DMS 273 (cell line): ENCODE results near the gene GRIN2A.

Experiments
- DNase-seq: peaks from one replicate; lab custom pipeline; 2025; ENCODE audit not compliant: unreplicated experiment; lab: John Stamatoyannopoulos, UW

GRIN2A gene

DNA sequence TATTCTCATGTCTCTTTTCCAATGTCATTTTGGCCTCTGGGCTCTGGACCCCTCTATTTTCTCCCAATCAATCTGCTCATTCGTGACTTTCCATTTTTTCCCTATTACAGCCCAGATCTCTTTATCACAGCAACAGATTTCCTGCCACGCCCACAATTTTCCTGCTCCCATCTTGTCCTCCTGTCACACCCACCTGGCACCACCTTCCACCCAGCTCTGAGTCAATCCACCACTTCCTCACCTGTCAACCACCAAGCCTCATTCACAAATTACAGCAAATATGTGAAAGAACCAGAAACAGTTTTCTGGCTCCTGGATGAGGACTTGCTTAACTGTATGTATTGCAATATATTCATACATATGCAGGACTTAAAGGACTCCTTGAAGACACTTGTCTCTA, 311.3 kb downstream of the GRIN2A start:
- DNase-seq: no peak

DNA sequence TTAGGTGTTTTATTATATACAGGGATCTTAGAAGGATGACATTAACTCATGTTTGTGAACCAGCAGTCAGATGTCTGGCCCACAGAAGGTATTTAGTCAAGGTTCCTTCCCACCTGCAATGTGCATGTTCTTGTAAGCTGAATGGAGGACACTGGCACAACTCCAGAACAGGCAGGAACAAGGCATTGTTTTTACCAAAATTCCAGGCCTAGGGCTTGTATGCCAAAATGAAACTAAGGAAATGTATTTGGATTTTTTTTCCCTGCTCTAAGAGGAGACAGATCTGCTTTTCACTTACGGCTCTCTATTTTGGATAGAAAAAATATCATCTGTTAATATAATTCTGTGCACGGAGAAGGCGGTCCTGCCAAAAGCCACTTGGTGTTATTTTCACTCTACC, 312.5 kb downstream of the GRIN2A start:
- DNase-seq: no peak

DNA sequence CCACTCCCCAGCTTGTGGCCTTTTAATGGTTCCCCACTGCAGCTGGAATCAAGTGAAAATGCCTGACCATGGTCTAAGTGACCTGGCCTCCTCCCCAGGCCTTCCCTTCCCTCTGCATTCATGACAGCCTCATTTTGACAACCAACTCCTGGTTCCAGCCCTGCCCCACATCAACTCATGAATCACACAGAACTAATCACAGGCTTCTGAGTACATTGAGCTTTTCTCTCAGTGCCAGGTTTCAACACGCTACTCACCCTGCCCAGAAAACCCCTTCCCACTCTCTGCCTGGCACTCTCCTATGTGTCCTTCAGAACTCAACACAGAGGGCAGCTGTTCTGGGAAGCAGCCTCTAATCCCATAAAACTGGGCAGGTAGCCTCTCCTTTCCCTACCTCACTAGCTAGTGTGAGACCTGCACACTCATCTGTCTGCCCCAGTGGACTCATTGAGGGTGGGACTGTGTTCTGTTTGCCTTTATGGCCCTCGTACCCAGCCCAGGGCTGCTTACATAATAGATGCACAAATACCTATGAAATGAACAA, 313.6 kb downstream of the GRIN2A start:
- no peak for DNase-seq

DNA sequence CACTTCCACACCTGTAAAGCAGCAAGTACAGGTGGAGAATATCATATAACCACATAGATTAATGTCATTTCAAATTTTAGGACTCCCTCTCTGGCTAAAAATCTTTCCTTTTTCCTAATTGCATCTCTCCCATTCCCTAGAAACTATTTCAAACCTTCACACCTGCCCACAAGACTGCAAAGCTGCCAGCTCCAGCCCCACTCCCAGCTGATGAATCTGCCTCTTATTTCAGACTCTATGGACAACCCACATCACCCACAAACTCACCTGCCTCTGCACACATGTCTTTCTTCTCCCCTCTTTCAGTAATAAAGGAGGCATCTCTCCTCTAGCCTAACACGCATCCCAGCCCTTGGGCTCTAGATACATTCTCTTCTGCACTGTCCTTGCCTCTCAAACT, 315.1 kb downstream of the GRIN2A start:
- DNase-seq: no peak

DNA sequence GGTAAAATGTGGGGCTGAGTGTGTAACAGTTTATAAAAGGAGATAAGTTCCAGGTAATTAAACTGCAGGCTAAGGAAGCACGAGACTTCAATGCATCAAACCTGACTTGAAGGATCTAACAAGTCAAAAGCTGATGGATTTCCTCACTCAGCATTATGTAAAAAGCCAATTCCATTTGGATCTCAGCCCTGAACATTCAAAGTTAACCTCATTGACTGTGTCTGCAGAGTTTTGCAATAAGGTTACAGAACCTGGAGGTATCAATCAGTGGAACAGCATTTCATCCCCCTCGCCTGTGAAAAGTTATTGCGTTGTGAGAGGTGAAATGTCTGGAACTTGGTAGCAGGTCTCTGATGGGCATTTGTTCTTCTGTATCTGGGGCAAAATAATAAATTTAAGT, 317.8 kb downstream of the GRIN2A start:
- no peak for DNase-seq

DNA sequence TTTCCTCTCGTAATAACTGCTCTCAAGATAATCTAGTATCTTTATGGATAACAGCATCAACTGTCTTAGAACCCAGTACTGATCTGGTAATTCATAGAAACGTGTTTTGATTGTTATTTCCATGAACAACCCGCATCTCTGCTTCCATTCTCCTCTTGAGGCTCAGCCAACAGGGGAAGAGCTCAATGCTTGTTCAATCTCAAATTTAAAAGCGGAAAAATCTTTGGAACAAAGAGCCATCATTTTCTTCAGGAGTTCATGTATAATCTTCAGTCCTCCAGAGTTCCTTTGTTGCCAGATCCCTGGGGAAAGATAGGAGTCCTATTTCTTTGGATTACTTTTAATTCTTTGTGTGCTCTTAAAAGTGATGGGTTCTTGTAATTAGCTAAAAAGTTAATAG, 319.9 kb downstream of the GRIN2A start:
- no peak for DNase-seq

DNA sequence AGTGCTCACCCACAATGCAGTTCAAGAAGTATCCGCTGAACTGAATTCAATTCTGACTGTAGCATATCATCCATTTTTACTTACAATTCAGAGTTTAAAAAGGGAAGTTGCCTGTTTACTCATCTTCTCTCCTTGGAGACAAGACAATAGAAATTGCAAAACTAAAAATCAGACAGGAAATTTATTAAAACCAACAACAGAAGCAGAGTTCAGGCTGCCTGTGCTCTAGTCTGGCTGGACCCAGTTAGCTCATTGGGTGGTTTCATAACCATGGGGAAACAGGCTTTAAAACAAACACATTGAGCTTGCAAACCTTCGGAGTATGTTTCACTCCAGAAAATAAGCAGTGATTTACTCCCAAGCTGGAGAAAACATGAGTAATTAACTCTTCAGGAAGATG, 321.4 kb downstream of the GRIN2A start:
- no peak for DNase-seq

DNA sequence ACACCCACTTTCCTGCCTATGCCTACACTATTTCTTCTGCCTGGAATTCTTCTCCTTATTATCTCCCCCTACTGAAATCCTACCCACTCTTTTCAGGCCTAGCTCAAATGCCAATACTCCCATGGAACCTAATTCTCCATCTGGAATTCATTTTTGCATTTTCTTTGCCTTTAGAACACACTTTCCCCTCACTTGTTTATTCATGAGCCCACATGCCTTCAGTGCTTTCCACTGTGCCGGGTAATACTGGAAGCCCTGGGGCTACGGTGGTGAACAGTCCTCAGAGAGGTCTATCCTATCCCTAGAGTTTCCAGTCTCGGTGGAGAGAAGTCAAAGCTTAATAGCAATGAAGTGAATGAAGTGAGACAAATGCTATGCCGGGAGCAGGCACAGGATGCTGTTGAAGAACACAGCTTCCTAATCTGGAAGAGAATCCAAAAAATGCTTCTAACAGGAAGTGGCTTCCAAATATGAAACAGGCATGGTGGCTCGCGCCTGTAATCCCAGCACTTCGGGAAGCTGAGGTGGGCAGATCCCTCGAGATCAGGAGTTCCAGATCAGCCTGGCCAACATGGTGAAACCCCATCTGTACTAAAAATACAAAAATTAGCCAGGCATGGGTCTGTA, 322.4 kb downstream of the GRIN2A start:
- DNase-seq: no peak

DNA sequence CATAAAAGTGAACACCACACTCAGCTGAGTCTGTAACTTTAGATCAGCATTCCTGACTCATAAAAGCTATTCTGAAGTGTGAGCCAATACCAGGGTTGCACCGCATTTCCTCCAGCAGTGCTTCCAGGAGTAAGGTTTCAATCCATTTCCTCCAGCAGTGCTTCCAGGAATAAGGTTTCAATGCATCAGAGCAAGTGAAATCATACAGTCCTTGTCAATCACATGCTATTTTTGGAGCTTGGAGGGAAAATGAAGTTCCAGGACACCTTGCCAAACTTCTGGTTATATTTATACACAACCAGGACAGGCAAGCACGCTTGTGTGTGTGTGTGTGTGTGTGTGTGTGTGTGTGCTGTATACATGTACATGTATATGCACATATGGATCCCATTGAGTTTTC, 327.6 kb downstream of the GRIN2A start:
- no peak for DNase-seq

DNA sequence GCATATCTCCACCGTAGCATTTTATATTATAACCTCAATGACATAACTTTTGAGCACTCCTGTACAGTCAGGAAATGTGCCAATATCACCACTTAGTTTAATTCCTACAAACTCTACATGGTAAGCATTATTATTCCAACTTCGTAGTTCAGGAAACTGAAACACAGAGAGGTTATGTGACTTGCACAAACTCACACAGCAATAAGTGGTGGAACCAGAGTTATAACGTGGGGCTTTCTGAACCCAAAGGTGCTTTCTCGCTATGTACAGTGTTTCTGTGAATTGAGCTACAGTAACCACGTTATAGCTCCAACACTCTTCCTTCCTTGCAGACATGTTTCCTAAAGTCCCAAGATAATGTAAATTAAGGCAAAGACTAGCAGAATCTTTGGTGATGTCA, 330.2 kb downstream of the GRIN2A start:
- no peak for DNase-seq

DNA sequence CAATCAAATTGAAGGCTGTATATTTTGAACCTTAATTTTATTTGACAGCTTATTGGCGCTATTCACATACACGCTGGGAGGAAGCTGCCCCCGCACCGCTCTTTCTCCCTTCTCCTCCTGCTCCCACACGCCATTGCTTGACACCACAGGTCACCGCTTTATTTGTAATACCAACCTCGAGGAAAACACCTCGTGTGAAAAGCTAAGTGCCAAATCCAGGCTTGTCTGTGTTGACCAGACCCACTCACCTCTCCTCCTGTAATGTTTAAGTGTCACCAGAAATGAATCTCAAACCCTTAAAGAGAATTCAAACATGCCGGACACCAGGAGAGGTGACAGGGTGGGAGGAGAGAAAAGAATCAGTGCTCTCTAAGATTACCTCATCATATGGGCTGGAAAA, 331.4 kb downstream of the GRIN2A start:
- DNase-seq: no peak

DNA sequence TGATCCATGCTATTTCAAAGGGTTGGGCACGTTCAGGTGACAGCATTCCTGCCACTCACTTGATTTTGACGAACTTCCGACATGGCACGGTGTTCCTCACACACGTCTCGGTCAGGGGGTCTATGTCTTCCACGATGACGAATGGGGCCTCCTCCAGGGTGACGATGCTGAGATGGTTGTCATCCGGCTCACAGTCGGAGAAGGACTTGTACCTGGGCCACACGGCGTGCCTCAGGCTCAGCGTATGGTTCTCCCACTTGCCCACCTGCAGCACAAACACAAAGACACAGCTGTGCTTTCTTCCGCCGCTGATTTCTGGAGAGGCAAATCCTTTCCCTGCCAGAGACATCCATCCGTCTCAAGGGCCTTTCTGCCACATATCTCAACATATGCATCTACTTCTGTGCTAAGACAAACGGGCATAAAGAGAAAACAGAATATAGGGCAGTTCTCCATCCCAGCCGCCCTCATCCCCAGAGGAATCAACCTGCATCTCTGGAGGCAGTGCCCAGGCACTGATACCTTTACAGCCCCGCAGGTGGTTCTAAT, 332.5 kb downstream of the GRIN2A start:
- no peak for DNase-seq

DNA sequence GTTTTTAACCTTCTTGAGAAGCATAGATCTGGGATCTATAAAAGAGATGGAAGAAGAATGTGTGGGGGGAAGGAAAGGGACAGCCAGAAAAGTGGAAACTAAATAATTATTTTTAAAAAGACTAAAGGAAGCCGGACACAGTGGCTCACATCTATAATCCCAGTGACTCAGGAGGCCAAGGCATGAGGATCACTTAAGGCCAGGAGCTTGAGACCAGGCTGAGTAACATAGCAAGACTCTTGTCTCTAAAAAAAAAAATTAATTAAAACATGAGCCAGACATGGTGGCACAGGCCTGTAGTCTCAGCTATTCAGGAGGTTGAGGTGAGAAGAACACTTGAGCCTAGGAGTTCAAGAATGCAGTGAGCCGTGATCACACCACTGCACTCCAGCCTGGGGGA, 335.1 kb downstream of the GRIN2A start:
- no peak for DNase-seq

DNA sequence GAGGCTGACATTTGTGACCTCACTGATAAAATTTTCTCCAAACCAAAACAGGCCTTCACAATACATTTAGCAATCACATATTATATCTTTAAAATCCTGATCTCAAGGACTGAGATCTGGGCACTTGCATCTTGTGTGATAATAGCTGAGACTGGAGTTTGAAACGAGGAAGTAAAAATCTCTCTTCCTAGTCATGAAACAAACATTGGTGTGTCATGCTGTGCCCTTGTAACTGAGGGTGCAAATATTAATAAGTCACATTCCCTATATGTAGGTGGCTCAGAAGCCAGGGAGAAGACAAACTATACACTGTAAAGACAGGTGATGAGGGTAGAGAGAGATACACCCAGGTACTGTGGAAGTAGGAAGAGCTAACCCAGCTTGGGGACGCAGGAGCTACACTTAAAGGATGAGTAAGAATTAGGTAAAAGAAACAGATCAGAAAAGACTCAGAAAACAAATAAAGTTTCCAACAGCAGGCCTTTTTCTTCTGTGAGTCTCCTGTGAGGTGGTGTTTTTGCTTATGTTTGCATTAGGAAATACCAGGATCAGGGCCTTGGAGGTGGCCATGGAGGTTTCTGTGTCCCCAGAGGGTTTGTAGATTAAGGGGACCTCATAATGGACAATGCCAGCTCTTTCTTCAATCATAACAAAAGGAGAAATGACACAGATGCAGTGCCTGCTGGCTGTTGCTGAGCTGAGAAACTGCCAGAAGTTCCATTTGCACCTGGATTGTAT, 335.7 kb downstream of the GRIN2A start:
- no peak for DNase-seq

DNA sequence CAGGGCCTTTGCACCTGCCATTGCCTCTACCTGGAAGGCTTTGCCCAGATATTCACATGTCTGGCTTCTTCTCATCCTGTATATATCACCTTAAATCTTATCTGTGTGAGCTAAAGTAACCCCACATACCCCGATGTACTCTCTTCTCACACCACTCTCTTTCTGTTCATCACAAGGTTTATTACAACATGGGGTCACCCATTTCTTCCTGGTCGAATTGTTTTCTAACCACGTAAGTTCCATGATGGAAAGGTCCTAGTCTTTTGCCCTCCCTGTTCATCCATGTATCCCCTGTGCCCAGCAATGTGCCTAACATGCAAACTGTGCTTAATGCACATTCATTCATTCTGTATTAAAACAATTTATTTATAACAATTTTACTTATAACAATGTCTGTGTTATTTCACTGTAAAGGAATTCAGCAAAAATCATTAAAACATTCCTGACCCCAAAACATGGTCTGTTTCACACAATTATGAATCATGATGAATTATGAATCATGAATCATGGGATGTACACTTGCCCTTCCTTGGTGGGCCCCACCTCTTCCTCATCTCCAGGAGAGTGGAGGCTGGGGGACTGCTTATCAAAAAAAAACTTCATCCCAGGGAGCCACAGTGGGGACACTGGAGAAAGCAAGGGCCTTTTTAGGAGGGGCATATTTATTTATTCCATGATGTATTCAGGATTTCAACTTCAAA, 336.4 kb downstream of the GRIN2A start:
- no peak for DNase-seq

DNA sequence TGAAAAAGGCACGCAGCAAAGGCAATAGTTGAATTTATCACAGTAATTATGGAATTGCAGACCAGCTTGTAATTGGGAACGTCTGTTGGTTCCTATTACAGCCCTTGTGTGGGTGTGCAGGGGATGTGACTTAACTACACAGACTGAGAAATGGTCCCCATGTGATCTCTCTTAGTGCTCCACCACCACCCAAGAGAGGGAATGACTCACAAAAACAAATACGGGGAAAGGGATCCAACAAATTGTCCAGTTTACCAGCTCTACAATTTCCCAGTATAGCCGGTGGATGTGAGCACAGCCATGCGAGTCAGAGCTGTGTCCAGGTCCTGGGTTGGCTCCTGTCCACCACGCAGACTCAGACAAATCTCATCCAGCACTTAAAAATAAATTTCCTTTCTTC, 337.9 kb downstream of the GRIN2A start:
- no peak for DNase-seq

DNA sequence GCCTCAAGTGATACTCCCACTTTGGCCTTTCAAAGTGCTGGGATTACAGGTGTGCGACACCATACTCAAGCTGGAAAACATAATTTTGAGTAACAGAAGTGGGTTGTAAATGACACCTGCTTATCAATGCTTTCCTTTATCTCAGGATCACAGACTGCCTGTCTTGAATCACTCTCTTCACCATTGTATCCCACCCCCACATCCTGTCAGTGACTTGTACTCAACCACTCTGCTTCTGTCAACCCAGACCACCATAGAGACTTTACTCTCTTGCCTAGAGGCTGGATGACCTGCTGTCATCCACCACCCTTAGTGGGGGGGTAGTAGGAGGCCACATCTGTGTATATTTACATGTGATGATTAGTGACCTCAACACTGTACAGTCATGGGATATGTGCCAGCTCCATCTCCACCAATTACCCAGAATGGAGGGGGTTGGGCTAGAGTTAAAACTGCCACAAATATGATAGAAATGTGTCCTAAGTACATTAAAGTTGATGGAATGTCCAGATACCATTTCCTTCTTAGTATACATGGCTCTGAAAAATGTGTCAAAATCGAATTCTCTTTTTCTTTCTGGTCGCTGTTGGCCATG, 338.7 kb downstream of the GRIN2A start:
- no peak for DNase-seq

DNA sequence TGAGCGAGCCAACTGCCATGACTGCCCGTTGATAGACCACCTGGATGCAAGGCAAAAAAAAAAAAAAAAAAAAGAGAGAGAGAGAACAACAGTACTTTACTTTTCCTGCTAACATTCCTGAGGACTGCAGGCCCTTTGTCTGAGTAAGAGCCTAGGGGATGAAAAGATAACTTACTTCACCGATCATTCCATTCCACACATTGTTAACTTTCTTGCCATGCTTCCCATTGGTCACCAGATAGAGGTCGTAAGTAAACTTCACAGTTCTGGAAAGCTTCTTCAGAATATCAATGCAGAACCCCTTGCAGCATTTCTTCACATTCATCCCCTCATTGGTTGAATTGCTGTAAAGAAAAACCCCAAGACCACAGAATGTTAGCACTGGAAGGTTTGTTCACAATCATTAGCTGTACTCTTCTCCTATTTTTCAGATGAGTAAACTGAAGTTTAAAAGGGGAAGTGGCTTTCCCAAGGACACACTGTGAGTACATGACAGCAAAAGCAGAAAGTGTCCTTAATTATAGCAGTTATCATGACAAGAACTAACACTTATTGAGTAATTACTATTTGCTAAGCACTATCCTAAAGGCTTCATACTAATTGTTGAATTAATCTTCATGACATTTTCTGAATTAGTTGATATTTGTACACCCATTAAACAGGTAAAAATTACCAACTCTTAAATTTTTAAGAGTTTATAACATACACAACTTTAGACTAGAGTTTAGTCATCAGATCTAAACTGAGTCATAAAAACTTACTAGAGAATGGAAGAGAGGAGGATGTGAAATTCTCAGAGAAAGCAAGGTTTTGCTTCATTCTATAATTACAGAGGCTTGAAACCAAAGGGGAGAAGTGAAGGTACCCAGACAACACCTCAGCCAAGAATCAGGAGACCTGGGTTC, 341.2 kb downstream of the GRIN2A start:
- DNase-seq: no peak

DNA sequence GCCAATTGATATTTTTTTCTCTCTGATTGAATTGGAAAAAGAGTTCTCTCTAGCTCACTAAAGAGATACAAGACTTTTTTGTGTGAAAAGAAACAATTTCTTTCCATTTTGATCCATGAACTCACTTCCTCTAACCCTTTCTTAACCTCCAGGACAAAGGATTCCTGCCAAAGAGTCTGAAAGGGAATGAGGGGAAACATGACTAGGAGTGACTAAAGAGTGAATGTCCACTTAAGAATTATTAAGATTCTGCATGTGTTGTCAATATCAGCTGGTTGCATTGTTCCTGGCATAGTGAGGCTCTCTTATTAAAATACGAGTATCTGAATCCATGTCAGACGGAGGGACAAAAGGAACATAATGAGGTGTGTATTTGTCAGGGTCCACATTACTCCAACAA, 344.7 kb downstream of the GRIN2A start:
- DNase-seq: no peak

DNA sequence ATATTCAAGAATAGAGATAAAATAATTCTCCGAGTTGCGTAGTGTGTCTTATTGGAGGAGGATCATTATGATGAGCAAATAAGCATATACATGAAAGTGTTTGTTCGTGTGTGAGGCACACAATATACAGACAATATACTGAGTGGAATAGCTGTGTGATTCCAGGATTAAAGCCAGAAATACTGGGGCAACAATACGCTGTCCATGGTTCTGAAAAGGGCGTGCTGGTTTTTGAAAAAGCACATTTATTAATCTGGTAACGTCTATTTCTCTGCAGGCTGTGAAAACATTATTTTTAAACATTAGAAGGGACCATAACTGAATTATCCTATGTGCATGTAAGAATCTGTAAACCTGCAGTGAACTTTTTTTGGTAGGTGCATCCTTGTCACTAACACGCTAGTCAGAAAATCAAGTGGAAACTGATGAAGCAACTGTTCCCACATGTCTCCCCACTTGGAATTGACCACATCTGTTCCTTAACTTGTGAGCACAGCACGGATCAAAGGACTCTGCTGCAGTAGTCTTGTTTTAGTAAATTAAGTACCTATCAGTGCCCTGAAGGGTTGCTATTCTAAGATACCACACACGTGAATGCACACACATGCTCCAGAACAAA, 346.0 kb downstream of the GRIN2A start:
- no peak for DNase-seq
